ENCODE measurements around the gene SAMD7.
A peak's percentile ranks its signal among the peaks of the same experiment; 100 is the strongest.

The SAMD7 gene

GRCh38 chr3:169966951-169967915 is 55.9 kb downstream of the SAMD7 start:
- DNase-seq (ENCODE audit: low read depth): peak; percentile 54

- no peak for DNase-seq (ENCODE audit: low read depth)
Observed at GRCh38 chr3:169968224-169968885, 57.0 kb downstream of the SAMD7 start.

- DNase-seq (ENCODE audit: low read depth): no peak
Observed at GRCh38 chr3:169969174-169970095, 58.1 kb downstream of the SAMD7 start.

GRCh38 chr3:169970847-169971246 is 59.5 kb downstream of the SAMD7 start:
- DNase-seq (ENCODE audit: low read depth): no peak

- DNase-seq (ENCODE audit: low read depth): no peak
Observed at GRCh38 chr3:169971522-169971921, 60.1 kb downstream of the SAMD7 start.

GRCh38 chr3:169980055-169980454 is 68.7 kb downstream of the SAMD7 start:
- DNase-seq (ENCODE audit: low read depth): no peak

GRCh38 chr3:169984292-169984691 is 72.9 kb downstream of the SAMD7 start:
- no peak for DNase-seq (ENCODE audit: low read depth)

Measured in CMK (cell line).